GM23338 (cell line): Measurements from ENCODE around the gene CNN3.

ENCODE experiments used
- EZH2 ChIP-seq: fragments of 200-600 bp; sonication (generic); IDR thresholded peaks from one replicate; pipeline ENCODE4 v1.8.0; 2017; ENCODE audit warnings: antibody characterized with exemption, mild to moderate bottlenecking, low read depth; ENCODE audit not compliant: unreplicated experiment
- STAT1 ChIP-seq: IDR thresholded peaks from one replicate; pipeline ENCODE4 v1.6.1; 2016; ENCODE audit warnings: antibody characterized with exemption; ENCODE audit not compliant: unreplicated experiment
- TF ChIP-seq, protein P1 (sequence below), 2 experiments: fragments of 200-600 bp in 1 of 2; sonication (generic) in 1 of 2; conservative IDR thresholded peaks; 2 replicates each; pipeline versions ENCODE4 v1.5.1 to v1.6.1; 2016 to 2017; ENCODE audit warnings: antibody characterized with exemption in 2 of 2, low read depth in 2 of 2, mild to moderate bottlenecking in 2 of 2, moderate library complexity in 1 of 2

DNA sequence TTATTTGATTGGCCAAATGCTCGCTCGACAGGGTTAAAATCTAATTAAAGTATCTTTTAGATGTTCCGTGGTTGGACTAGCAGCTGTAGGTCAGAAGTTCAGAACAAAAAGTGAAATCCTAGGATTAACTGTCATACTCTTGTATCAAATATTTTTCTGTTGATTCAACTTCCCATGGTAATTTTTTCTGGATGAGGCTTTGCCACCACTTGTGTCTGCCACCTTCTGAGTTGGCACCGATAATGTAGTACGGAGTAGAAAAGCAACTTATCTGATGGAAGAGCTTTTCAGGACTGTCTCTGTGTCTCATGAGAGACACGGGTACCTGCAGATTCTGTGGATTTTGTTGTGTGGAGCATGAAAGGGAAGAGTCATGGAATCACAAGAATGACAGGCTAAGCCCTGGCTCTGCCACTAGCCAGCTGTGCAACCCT is 44.6 kb upstream of the CNN3 start:
- TF ChIP-seq, protein P1, sequence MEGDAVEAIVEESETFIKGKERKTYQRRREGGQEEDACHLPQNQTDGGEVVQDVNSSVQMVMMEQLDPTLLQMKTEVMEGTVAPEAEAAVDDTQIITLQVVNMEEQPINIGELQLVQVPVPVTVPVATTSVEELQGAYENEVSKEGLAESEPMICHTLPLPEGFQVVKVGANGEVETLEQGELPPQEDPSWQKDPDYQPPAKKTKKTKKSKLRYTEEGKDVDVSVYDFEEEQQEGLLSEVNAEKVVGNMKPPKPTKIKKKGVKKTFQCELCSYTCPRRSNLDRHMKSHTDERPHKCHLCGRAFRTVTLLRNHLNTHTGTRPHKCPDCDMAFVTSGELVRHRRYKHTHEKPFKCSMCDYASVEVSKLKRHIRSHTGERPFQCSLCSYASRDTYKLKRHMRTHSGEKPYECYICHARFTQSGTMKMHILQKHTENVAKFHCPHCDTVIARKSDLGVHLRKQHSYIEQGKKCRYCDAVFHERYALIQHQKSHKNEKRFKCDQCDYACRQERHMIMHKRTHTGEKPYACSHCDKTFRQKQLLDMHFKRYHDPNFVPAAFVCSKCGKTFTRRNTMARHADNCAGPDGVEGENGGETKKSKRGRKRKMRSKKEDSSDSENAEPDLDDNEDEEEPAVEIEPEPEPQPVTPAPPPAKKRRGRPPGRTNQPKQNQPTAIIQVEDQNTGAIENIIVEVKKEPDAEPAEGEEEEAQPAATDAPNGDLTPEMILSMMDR (conservative IDR thresholded peaks at IDR 0.05; ENCODE audit: low read depth in 2 of 2), result no peak
- TF ChIP-seq EZH2, result no peak
- TF ChIP-seq STAT1, result no peak
